Measurements from ENCODE around the gene AGRP. TPM values are rescaled to one million over a fixed set of nuclear protein-coding genes. Genes with fewer than 3 reads are reported as not detected.

AGRP gene
- total RNA-seq, 1 experiment from 2014 or later, result not detected

- peaks cover 5% of the 10 kb centered on the region for H3K4me1 Mint-ChIP-seq
- CTCF ChIA-PET, result interaction anchor here (1.1 to 13.9 kb wide), 14 partner anchors 7 to 414 kb away, joined by 3 to 184 read pairs (median 8); partner anchors contain the start of genes ACD, ATP6V0D1, CARMIL2 and CTCF
- H3K27me3 Mint-ChIP-seq (ENCODE audit: low read depth), result peaks cover 94% of the 10 kb centered on the region
Observed at GRCh38 chr16:67528222-67528869, 45.0 kb upstream of the AGRP start, which contains the start of gene RIPOR1. RIPOR1 (plus strand) TSS chr16:67528829; CDS start chr16:67538447, 9,618 bp downstream.

GRCh38 chr16:67526149-67526791 lies 42.9 kb upstream of the AGRP start:
- POLR2A ChIA-PET, result no interaction called here
- Mint-ChIP-seq H3K4me1 (peaks cover 5% of the 10 kb centered on the region), H3K4me3 (no peak overlapping the region), H3K9me3 (no peaks in the 10 kb centered on the region), H3K36me3 (no peaks in the 10 kb centered on the region), H3K27me3 (ENCODE audit: low read depth) (peaks cover 91% of the 10 kb centered on the region), H3K27ac (no peak overlapping the region)
- CTCF ChIA-PET, result interaction anchor here (0.8 to 2.7 kb wide), 7 partner anchors 11 to 280 kb away, joined by 3 to 16 read pairs (median 5); partner anchors contain the start of genes ATP6V0D1, CARMIL2, RANBP10 and TSNAXIP1
- TF ChIP-seq ATF3 (CRISPR knock-in tag; conservative IDR thresholded peaks at IDR 0.05) (no peak), SOX15 (CRISPR knock-in tag; IDR thresholded peaks at IDR 0.05) (no peak), MXD4 (CRISPR knock-in tag; IDR thresholded peaks at IDR 0.05; ENCODE audit: borderline replicate concordance) (no peak), PREB (CRISPR knock-in tag; IDR thresholded peaks at IDR 0.05; ENCODE audit: borderline replicate concordance) (no peak), ERG (CRISPR knock-in tag; IDR thresholded peaks at IDR 0.05) (no peak), PRRX2 (CRISPR knock-in tag; IDR thresholded peaks at IDR 0.05) (no peak), RELA (CRISPR knock-in tag; IDR thresholded peaks at IDR 0.05; ENCODE audit: borderline replicate concordance) (no peak)
- no peak for ATAC-seq
- no peak for DNase-seq (ENCODE audit: low spot score)

More at GRCh38 chr16:67528222-67528869, 45.0 kb upstream of the AGRP start, which contains the start of gene RIPOR1:
- no peak for TF ChIP-seq RORB (CRISPR knock-in tag; IDR thresholded peaks at IDR 0.05)
- TF ChIP-seq SMAD4 (CRISPR knock-in tag; IDR thresholded peaks at IDR 0.05), result no peak
- no peak for TF ChIP-seq ZNF121 (CRISPR knock-in tag; IDR thresholded peaks at IDR 0.05)
- ATAC-seq (peak; percentile 44), DNase-seq (ENCODE audit: low spot score) (peak; percentile 53)
- POLR2A ChIA-PET, result interaction anchor here (1.9 kb wide), 1 partner anchor 35 kb away, joined by 4 read pairs; no protein-coding TSS in a partner anchor
- Mint-ChIP-seq H3K4me3 (peak within 1 kb of the TSS; percentile 77), H3K36me3 (no peaks in the 10 kb centered on the region), H3K9me3 (no peaks in the 10 kb centered on the region), H3K27ac (no peak within 1 kb of the TSS)

- no peak overlapping the region for H3K27ac Mint-ChIP-seq
- H3K4me3 Mint-ChIP-seq, result no peak overlapping the region
- no peaks in the 10 kb centered on the region for H3K36me3 Mint-ChIP-seq
- ATAC-seq (no peak), DNase-seq (ENCODE audit: low spot score) (no peak)
- no peaks in the 10 kb centered on the region for H3K9me3 Mint-ChIP-seq
- H3K27me3 Mint-ChIP-seq (ENCODE audit: low read depth), result peaks cover 88% of the 10 kb centered on the region
- CTCF ChIA-PET, result interaction anchor here (0.7 to 2.7 kb wide), 7 partner anchors 10 to 281 kb away, joined by 3 to 16 read pairs (median 5); partner anchors contain the start of genes CARMIL2, RANBP10 and TSNAXIP1
- peaks cover 5% of the 10 kb centered on the region for H3K4me1 Mint-ChIP-seq
- POLR2A ChIA-PET, result no interaction called here
- TF ChIP-seq USF2 (CRISPR knock-in tag; IDR thresholded peaks at IDR 0.05) (no peak), E2F1 (CRISPR knock-in tag; IDR thresholded peaks at IDR 0.05) (no peak), ZNF532 (CRISPR knock-in tag; IDR thresholded peaks at IDR 0.05; ENCODE audit: borderline replicate concordance) (no peak), ZNF317 (CRISPR knock-in tag; IDR thresholded peaks at IDR 0.05; ENCODE audit: borderline replicate concordance, low read depth) (no peak), FOXP4 (CRISPR knock-in tag; IDR thresholded peaks at IDR 0.05) (no peak), CREB1 (CRISPR knock-in tag; IDR thresholded peaks at IDR 0.05) (no peak), ATF1 (CRISPR knock-in tag; IDR thresholded peaks at IDR 0.05) (no peak)
Observed at GRCh38 chr16:67525176-67525860, 42.0 kb upstream of the AGRP start.
